ENCODE data around the gene CDK5R1. TPM values are rescaled to one million over a fixed set of nuclear protein-coding genes. Genes with fewer than 3 reads are reported as not detected.

CDK5R1 gene
- total and polyA plus RNA-seq, 2 donors (not counting 1 experiment from before 2014, with no cell fraction given), result 2.4 to 6.2 TPM

Small RNAs within 50 kb of the gene (small RNA-seq; reads per million reads assigned to genes)
- gene RF00019 (ENCODE audit: insufficient read length, low read depth, low replicate concordance), result not detected

Other genes with a start within 250 kb of the CDK5R1 start
- not detected in 2 replicates for gene RHBDL3, start 221.2 kb upstream of the CDK5R1 start, total RNA-seq
- gene RHBDL3, start 221.2 kb upstream of the CDK5R1 start, polyA plus RNA-seq, result not detected in 2 replicates
- gene C17orf75, start 144.8 kb upstream of the CDK5R1 start, total RNA-seq, result 24.5 and 25.3 TPM in 2 replicates
- 11.3 and 13.4 TPM in 2 replicates for gene C17orf75, start 144.8 kb upstream of the CDK5R1 start, polyA plus RNA-seq
- 314 and 332 TPM in 2 replicates for gene ZNF207, start 136.8 kb upstream of the CDK5R1 start, total RNA-seq
- 135 and 231 TPM in 2 replicates for gene ZNF207, start 136.8 kb upstream of the CDK5R1 start, polyA plus RNA-seq
- gene PSMD11, start 42.5 kb upstream of the CDK5R1 start, total RNA-seq, result 73.4 and 78.7 TPM in 2 replicates
- 23.8 and 29.0 TPM in 2 replicates for gene PSMD11, start 42.5 kb upstream of the CDK5R1 start, polyA plus RNA-seq